GM18868 (cell line): ENCODE measurements around the gene AFMID.

Source experiments
- ATAC-seq: cut with Tn5 transposase; IDR thresholded peaks from one replicate; pipeline ENCODE4 v1.9.1; 2021; ENCODE audit warnings: mild to moderate bottlenecking, moderate library complexity; ENCODE audit not compliant: unreplicated experiment

AFMID gene

GRCh38 chr17:78236362-78237127, 49.4 kb downstream of the AFMID start:
- ATAC-seq = no peak

GRCh38 chr17:78237401-78238012, 50.3 kb downstream of the AFMID start:
- ATAC-seq = no peak

GRCh38 chr17:78238823-78239488, 51.8 kb downstream of the AFMID start:
- ATAC-seq = no peak

- no peak for ATAC-seq
These were observed 52.3 kb downstream of the AFMID start for GRCh38 chr17:78239489-78239931.

GRCh38 chr17:78240012-78240655, 53.0 kb downstream of the AFMID start:
- ATAC-seq = no peak

GRCh38 chr17:78240839-78241238, 53.7 kb downstream of the AFMID start:
- no peak for ATAC-seq

- ATAC-seq = peak; percentile 18
These were observed 54.3 kb downstream of the AFMID start for GRCh38 chr17:78241277-78242023.

GRCh38 chr17:78242024-78242742, 55.0 kb downstream of the AFMID start:
- peak; percentile 58 for ATAC-seq

- no peak for ATAC-seq
These were observed 60.1 kb downstream of the AFMID start for GRCh38 chr17:78247304-78247703.

- no peak for ATAC-seq
These were observed 61.1 kb downstream of the AFMID start for GRCh38 chr17:78248051-78248914.

GRCh38 chr17:78249074-78249817, 62.1 kb downstream of the AFMID start:
- ATAC-seq = no peak

- ATAC-seq = no peak
These were observed 63.0 kb downstream of the AFMID start for GRCh38 chr17:78249818-78250806.

GRCh38 chr17:78250891-78251772, 64.0 kb downstream of the AFMID start:
- peak; percentile 76 for ATAC-seq

- ATAC-seq = no peak
These were observed 64.6 kb downstream of the AFMID start for GRCh38 chr17:78251773-78252103.

- no peak for ATAC-seq
These were observed 65.0 kb downstream of the AFMID start for GRCh38 chr17:78252111-78252634.
